IPS-11a (cell line): ENCODE results near the gene TRIM36.

Experiments used
- H3K4me3 ChIP-seq: one replicate; pipeline ENCODE4 v1.5.1; 2013; ENCODE audit warnings: low read depth, low read length, control low read depth

The TRIM36 gene

GRCh38 chr5:115084246-115084793 lies 85.4 kb downstream of the TRIM36 start:
- no peak overlapping the region for H3K4me3 ChIP-seq

- no peak overlapping the region for H3K4me3 ChIP-seq
Observed at GRCh38 chr5:115079924-115080623, 89.6 kb downstream of the TRIM36 start.
